H9 (cell line): ENCODE data around the gene POU2F3. TPM values are rescaled to one million over a fixed set of nuclear protein-coding genes. Genes with fewer than 3 reads are reported as not detected.

Experiments
- DNase-seq: peaks from one replicate; pipeline ENCODE4 v3.0.0-alpha.2; 2017
- H2AFZ ChIP-seq: one replicate; pipeline ENCODE4 v1.6.1; 2013; ENCODE audit warnings: mild to moderate bottlenecking, low read length, control low read depth, moderate library complexity
- H2AK5ac ChIP-seq: 2 replicates; pipeline ENCODE4 v1.6.1; 2013; ENCODE audit warnings: low read length, control low read depth, mixed read lengths; ENCODE audit not compliant: insufficient read length
- H2BK120ac ChIP-seq: one replicate; pipeline ENCODE4 v1.6.1; 2013; ENCODE audit warnings: low read depth, mild to moderate bottlenecking, low read length, control low read depth, inconsistent platforms; ENCODE audit not compliant: poor library complexity, severe bottlenecking
- H2BK12ac ChIP-seq: 2 replicates; pipeline ENCODE4 v1.6.1; 2013; ENCODE audit warnings: low read length, control low read depth, mixed read lengths, low read depth; ENCODE audit not compliant: insufficient read length
- H2BK15ac ChIP-seq: 2 replicates; pipeline ENCODE4 v1.6.1; 2013; ENCODE audit warnings: low read depth, low read length, control low read depth
- H2BK20ac ChIP-seq: one replicate; pipeline ENCODE4 v1.6.1; 2013; ENCODE audit warnings: low read depth, mild to moderate bottlenecking, low read length, control low read depth, inconsistent platforms; ENCODE audit not compliant: poor library complexity, severe bottlenecking
- H2BK5ac ChIP-seq: 2 replicates; pipeline ENCODE4 v1.6.1; 2013; ENCODE audit warnings: low read length, control low read depth, mixed read lengths; ENCODE audit not compliant: insufficient read length
- H3K14ac ChIP-seq: 2 replicates; pipeline ENCODE4 v1.6.1; 2013; ENCODE audit warnings: low read length, control low read depth; ENCODE audit not compliant: insufficient read depth
- H3K18ac ChIP-seq: 2 replicates; pipeline ENCODE4 v1.6.1; 2013; ENCODE audit warnings: low read depth, mild to moderate bottlenecking, mixed read lengths, low read length, control low read depth; ENCODE audit not compliant: insufficient read length
- H3K23ac ChIP-seq: 2 replicates; pipeline ENCODE4 v1.6.1; 2013; ENCODE audit warnings: low read length, control low read depth, mixed read lengths, low read depth; ENCODE audit not compliant: insufficient read length
- H3K23me2 ChIP-seq: 2 replicates; pipeline ENCODE4 v1.6.1; 2013; ENCODE audit warnings: low read depth, mild to moderate bottlenecking, mixed read lengths, low read length, control low read depth; ENCODE audit not compliant: insufficient read length, poor library complexity, severe bottlenecking
- H3K27ac ChIP-seq: 2 replicates; pipeline ENCODE4 v1.5.1; 2013; ENCODE audit warnings: low read length, control low read depth, mixed read lengths, low read depth; ENCODE audit not compliant: insufficient read length
- H3K27me3 ChIP-seq: 2 replicates; pipeline ENCODE4 v1.6.1; 2013; ENCODE audit warnings: low read length, control low read depth, inconsistent platforms; ENCODE audit not compliant: insufficient read depth
- H3K4ac ChIP-seq: 2 replicates; pipeline ENCODE4 v1.6.1; 2013; ENCODE audit warnings: low read depth, mild to moderate bottlenecking, control low read depth, inconsistent platforms, low read length, moderate library complexity
- H3K4me1 ChIP-seq: 2 replicates; pipeline ENCODE4 v1.6.1; 2013; ENCODE audit warnings: low read length, control low read depth, inconsistent platforms; ENCODE audit not compliant: insufficient read depth
- H3K4me2 ChIP-seq: 2 replicates; pipeline ENCODE4 v1.6.1; 2013; ENCODE audit warnings: low read length, control low read depth, mixed read lengths; ENCODE audit not compliant: insufficient read length, insufficient read depth
- H3K56ac ChIP-seq: 2 replicates; pipeline ENCODE4 v1.6.1; 2013; ENCODE audit warnings: low read depth, mild to moderate bottlenecking, mixed read lengths, low read length, control low read depth; ENCODE audit not compliant: insufficient read length
- H3K79me1 ChIP-seq: 2 replicates; pipeline ENCODE4 v1.6.1; 2013; ENCODE audit warnings: low read depth, mild to moderate bottlenecking, moderate library complexity, low read length, control low read depth, inconsistent platforms; ENCODE audit not compliant: insufficient read depth, poor library complexity, severe bottlenecking
- H3K79me2 ChIP-seq: 2 replicates; pipeline ENCODE4 v1.6.1; 2013; ENCODE audit warnings: low read length, control low read depth, inconsistent platforms; ENCODE audit not compliant: insufficient read depth
- H3K9ac ChIP-seq: 2 replicates; pipeline ENCODE4 v1.6.1; 2013; ENCODE audit warnings: low read length, control low read depth, mixed read lengths; ENCODE audit not compliant: insufficient read length; ENCODE audit errors: extremely low read depth
- H3K9me3 ChIP-seq: one replicate; pipeline ENCODE4 v1.6.1; 2013; ENCODE audit warnings: low read depth, low read length, inconsistent platforms; ENCODE audit not compliant: control insufficient read depth
- H3T11ph ChIP-seq: one replicate; pipeline ENCODE4 v1.6.1; 2013; ENCODE audit warnings: mild to moderate bottlenecking, low read length, control low read depth, inconsistent platforms
- H4K20me1 ChIP-seq: one replicate; pipeline ENCODE4 v1.6.1; 2013; ENCODE audit not compliant: control insufficient read depth, insufficient read length, insufficient read depth
- H4K5ac ChIP-seq: 2 replicates; pipeline ENCODE4 v1.6.1; 2013; ENCODE audit warnings: low read depth, mild to moderate bottlenecking, mixed read lengths, low read length, control low read depth; ENCODE audit not compliant: insufficient read length
- H4K8ac ChIP-seq: replicated peaks from 2 replicates; pipeline ENCODE4 v1.6.1; 2013; ENCODE audit warnings: low read length, control low read depth, mixed read lengths, low read depth; ENCODE audit not compliant: insufficient read length
- H4K91ac ChIP-seq: 2 replicates; pipeline ENCODE4 v1.6.1; 2013; ENCODE audit warnings: low read depth, mild to moderate bottlenecking, moderate library complexity, mixed read lengths, low read length, control low read depth; ENCODE audit not compliant: insufficient read length
- H3K27ac Mint-ChIP-seq, 3 experiments: 2 replicates in 2 of 3; 3 replicates in 1 of 3; pipeline ENCODE4 v1.8.0; 2020 to 2021; ENCODE audit warnings: mixed read lengths in 3 of 3, mild to moderate bottlenecking in 1 of 3, moderate library complexity in 1 of 3
- H3K27me3 Mint-ChIP-seq: 2 replicates; pipeline ENCODE4 v1.8.0; 2021; ENCODE audit warnings: low read depth, mild to moderate bottlenecking, moderate library complexity, mixed read lengths
- H3K36me3 Mint-ChIP-seq, 3 experiments: 2 replicates in 2 of 3; 3 replicates in 1 of 3; pipeline ENCODE4 v1.8.0; 2020 to 2021; ENCODE audit warnings: low read depth in 3 of 3, mixed read lengths in 3 of 3; ENCODE audit not compliant: insufficient read depth in 1 of 3
- H3K4me1 Mint-ChIP-seq, 2 experiments: 2 replicates each; pipeline ENCODE4 v1.8.0; 2020; ENCODE audit warnings: mixed read lengths in 2 of 2
- H3K4me3 Mint-ChIP-seq, 2 experiments: 2 replicates in 1 of 2; 3 replicates in 1 of 2; pipeline ENCODE4 v1.8.0; 2020 to 2021; ENCODE audit warnings: mild to moderate bottlenecking in 2 of 2, mixed read lengths in 2 of 2, moderate library complexity in 1 of 2
- H3K9me3 Mint-ChIP-seq, 2 experiments: 2 replicates in 1 of 2; 3 replicates in 1 of 2; pipeline ENCODE4 v1.8.0; 2020; ENCODE audit warnings: mild to moderate bottlenecking in 2 of 2, mixed read lengths in 2 of 2, moderate library complexity in 1 of 2
- CTCF ChIP-seq: fragments of 200-600 bp; sonication (generic); conservative IDR thresholded peaks from 3 replicates; pipeline ENCODE4 v1.8.0; 2021; ENCODE audit warnings: antibody characterized with exemption, mild to moderate bottlenecking
- WGBS: extraction: QIAGEN DNeasy Blood & Tissue Kit; methylation state at CpG from one replicate; pipeline ENCODE4 v1.1.7; 2013; ENCODE audit warnings: missing lambda C conversion rate, low lambda C conversion rate, mixed read lengths; ENCODE audit not compliant: insufficient read length; ENCODE audit errors: extremely low coverage; 5-methylcytosine and 5-hydroxymethylcytosine counted together
- total RNA-seq: library from RNA; stranded (reverse); gene quantifications from 2 replicates; pipeline ENCODE4 v1.2.1, GENCODE V29; 2021

POU2F3 gene
- total RNA-seq, 1 experiment from 2014 or later: 1.1 TPM

- Mint-ChIP-seq H3K9me3 (no peaks in the 10 kb centered on the region), H3K4me3 (no peak overlapping the region; a peak in 1 of 5 replicates), H3K36me3 (no peaks in the 10 kb centered on the region), H3K27me3 (peaks cover 95% of the 10 kb centered on the region), H3K27ac (no peak overlapping the region), H3K4me1 (peaks cover 31 to 46% of the 10 kb centered on the region in 2 experiments)
- Histone ChIP-seq H2AK5ac (no peak overlapping the region), H3K27me3 (peaks cover 51% of the 10 kb centered on the region), H2BK5ac (no peak overlapping the region), H2BK12ac (no peak overlapping the region), H3K79me2 (no peaks in the 10 kb centered on the region), H3K79me1 (no peaks in the 10 kb centered on the region), H4K20me1 (no peaks in the 10 kb centered on the region), H4K91ac (no peak overlapping the region), H3K23me2 (peaks cover 6% of the 10 kb centered on the region), H3K56ac (no peak overlapping the region), H2AFZ (no peak overlapping the region), H3K14ac (no peak overlapping the region), H2BK120ac (no peak overlapping the region), H3K9me3 (no peaks in the 10 kb centered on the region), H2BK15ac (no peak overlapping the region), H4K8ac (no peak overlapping the region), H3K18ac (no peak overlapping the region), H3K4ac (no peak overlapping the region), H3K23ac (no peak overlapping the region), H3K9ac (no peak overlapping the region), H3K4me2 (no peak overlapping the region), H3T11ph (no peak overlapping the region), H4K5ac (no peak overlapping the region), H3K4me1 (no peaks in the 10 kb centered on the region), H3K27ac (no peak overlapping the region), H2BK20ac (no peak overlapping the region)
- DNase-seq: no peak
- WGBS: no CpG with 5 or more reads among the region's 5 CpGs
- TF ChIP-seq CTCF: no peak
Measured at GRCh38 chr11:120215634-120216033, 24.3 kb upstream of the POU2F3 start.
